ENCODE results near the gene GAL. TPM values are rescaled to one million over a fixed set of nuclear protein-coding genes. Genes with fewer than 3 reads are reported as not detected.

Gene GAL
- total and polyA plus RNA-seq, 7 donors, result 0.38 to 5.6 TPM; not detected in 5

DNA sequence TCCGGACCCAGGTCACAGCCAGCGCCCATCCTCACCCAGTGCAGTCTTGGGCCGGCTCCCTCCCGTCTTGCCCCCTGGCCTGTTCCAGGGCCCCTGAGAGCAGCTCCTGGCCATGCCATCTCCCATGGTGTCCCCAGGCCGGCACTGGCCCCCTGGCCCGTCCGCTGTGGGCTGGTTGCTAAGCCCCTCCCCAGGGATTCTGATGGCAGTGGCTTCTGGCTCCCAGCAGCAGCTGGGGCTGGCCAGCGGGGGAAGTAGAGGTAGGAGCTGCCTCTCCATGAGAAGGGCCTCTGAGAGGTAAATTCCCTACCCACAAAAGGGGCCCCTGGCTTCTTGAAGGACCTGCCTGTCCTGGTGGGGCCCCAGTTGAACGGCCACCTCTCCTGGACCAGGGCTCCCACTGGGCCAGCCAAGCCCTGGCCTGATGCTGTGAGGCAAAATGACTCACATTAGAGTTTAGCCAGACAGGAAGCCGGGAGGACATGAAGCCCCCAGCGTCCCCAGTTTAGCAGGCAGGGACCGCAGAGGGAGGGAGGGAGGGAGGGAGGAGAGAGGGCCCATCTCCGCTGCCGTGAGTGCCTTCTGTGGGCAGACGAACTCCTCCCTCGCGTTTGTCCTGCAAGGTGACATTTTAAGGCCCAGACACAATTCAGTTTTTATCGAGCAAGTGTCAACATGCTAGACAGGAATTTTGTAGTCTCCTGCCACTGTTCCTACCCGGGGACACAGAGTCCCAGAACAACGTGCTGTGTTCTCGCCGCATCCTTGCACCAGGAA lies 32.9 kb upstream of the GAL start:
- intact Hi-C loops (cut with DNase I), result no loop called here
- Histone ChIP-seq H3K4me1 (no peaks in the 10 kb centered on the region), H3K9me3 (peaks cover 13% of the 10 kb centered on the region), H3K4me3 (no peak overlapping the region), H3K27ac (no peak overlapping the region), H3K36me3 (ENCODE audit: insufficient read depth in 1 of 2, low read depth in 1 of 2) (no peaks in the 10 kb centered on the region), H3K27me3 (ENCODE audit: insufficient read depth in 3 of 3, low read length in 2 of 3) (peaks cover 0 to 42% (median 23%) of the 10 kb centered on the region in 3 donors)
- peak in 1 of 2 donors; percentile 45 for DNase-seq
- ATAC-seq, result no peak
- WGBS, 3 donors, result 54 to 60% (median 56%) methylated on average over 22 of the region's 22 CpGs
- TF ChIP-seq, protein P1, sequence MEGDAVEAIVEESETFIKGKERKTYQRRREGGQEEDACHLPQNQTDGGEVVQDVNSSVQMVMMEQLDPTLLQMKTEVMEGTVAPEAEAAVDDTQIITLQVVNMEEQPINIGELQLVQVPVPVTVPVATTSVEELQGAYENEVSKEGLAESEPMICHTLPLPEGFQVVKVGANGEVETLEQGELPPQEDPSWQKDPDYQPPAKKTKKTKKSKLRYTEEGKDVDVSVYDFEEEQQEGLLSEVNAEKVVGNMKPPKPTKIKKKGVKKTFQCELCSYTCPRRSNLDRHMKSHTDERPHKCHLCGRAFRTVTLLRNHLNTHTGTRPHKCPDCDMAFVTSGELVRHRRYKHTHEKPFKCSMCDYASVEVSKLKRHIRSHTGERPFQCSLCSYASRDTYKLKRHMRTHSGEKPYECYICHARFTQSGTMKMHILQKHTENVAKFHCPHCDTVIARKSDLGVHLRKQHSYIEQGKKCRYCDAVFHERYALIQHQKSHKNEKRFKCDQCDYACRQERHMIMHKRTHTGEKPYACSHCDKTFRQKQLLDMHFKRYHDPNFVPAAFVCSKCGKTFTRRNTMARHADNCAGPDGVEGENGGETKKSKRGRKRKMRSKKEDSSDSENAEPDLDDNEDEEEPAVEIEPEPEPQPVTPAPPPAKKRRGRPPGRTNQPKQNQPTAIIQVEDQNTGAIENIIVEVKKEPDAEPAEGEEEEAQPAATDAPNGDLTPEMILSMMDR (IDR thresholded peaks at IDR 0.05), result no peak

- DNase-seq, result no peak
- H3K36me3 ChIP-seq (ENCODE audit: insufficient read depth in 1 of 2, low read depth in 1 of 2), result no peaks in the 10 kb centered on the region
- H3K9me3 ChIP-seq, result peaks cover 8% of the 10 kb centered on the region
- H3K4me3 ChIP-seq, result no peak overlapping the region
- TF ChIP-seq, protein P1 (IDR thresholded peaks at IDR 0.05), result no peak
- no peaks in the 10 kb centered on the region for H3K4me1 ChIP-seq
- intact Hi-C loops (cut with DNase I), result no loop called here
- WGBS, 3 donors, result 52 to 63% (median 56%) methylated on average over 16 of the region's 16 CpGs
- H3K27me3 ChIP-seq (ENCODE audit: insufficient read depth in 3 of 3, low read length in 2 of 3), result peaks cover 0 to 42% (median 23%) of the 10 kb centered on the region in 3 donors
- H3K27ac ChIP-seq, result no peak overlapping the region
- no peak for ATAC-seq
Observed at GRCh38 chr11:68651985-68652682, 32.2 kb upstream of the GAL start.

DNA sequence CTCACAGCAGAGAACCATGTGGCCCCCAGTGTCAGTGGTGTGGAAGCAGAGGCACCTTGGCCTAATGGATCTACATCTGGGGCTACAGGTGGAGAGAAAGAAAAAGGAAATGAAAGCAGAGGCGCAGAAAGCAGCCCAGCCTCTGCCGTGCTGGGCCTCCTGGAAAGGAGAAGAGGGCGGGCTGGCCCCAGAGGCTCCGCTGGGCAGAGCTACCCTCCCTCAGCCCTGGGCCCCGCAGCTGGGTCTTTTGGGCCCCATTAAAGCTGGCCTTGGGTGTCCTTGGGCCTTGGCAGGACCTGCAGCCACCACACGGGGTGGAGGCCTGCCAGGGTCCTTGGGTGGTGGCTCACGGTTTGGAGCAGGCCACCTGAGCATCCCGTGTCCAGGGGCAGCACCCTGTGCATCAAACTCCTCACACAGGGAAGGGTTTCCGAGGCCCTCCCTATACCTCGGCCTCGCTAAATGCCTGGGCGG lies 31.6 kb upstream of the GAL start:
- Histone ChIP-seq H3K9me3 (peaks cover 8% of the 10 kb centered on the region), H3K36me3 (ENCODE audit: insufficient read depth in 1 of 2, low read depth in 1 of 2) (no peaks in the 10 kb centered on the region), H3K4me1 (no peaks in the 10 kb centered on the region), H3K4me3 (no peak overlapping the region), H3K27me3 (ENCODE audit: insufficient read depth in 3 of 3, low read length in 2 of 3) (peaks cover 0 to 42% (median 20%) of the 10 kb centered on the region in 3 donors), H3K27ac (no peak overlapping the region)
- WGBS, 3 donors, result 78 to 86% (median 83%) methylated on average over 12 of the region's 12 CpGs
- ATAC-seq (no peak), DNase-seq (no peak)
- TF ChIP-seq, protein P1 (IDR thresholded peaks at IDR 0.05), result no peak
- intact Hi-C loops (cut with DNase I), result no loop called here

- Histone ChIP-seq H3K36me3 (ENCODE audit: insufficient read depth in 1 of 2, low read depth in 1 of 2) (no peaks in the 10 kb centered on the region), H3K4me1 (no peaks in the 10 kb centered on the region), H3K4me3 (no peak overlapping the region), H3K27me3 (ENCODE audit: insufficient read depth in 3 of 3, low read length in 2 of 3) (peaks cover 0 to 42% (median 21%) of the 10 kb centered on the region in 3 donors), H3K9me3 (peaks cover 8% of the 10 kb centered on the region), H3K27ac (no peak overlapping the region)
- ATAC-seq (no peak), DNase-seq (no peak)
- 71 to 81% (median 73%) methylated on average over 23 to 24 of the region's 24 CpGs for WGBS, 3 donors
- intact Hi-C loops (cut with DNase I), result no loop called here
- TF ChIP-seq, protein P1 (IDR thresholded peaks at IDR 0.05), result no peak
Observed at GRCh38 chr11:68653486-68654430, 30.6 kb upstream of the GAL start.

All from psoas muscle (tissue), 8 donors.